Activated T-cell treated with anti-CD3 and anti-CD28 coated beads for 4 hours (primary cell): ENCODE data around the gene ZNF367.

Experiments
- DNase-seq: peaks from one replicate; pipeline ENCODE4 v3.0.0-alpha.2; 2020

ZNF367 gene

DNA sequence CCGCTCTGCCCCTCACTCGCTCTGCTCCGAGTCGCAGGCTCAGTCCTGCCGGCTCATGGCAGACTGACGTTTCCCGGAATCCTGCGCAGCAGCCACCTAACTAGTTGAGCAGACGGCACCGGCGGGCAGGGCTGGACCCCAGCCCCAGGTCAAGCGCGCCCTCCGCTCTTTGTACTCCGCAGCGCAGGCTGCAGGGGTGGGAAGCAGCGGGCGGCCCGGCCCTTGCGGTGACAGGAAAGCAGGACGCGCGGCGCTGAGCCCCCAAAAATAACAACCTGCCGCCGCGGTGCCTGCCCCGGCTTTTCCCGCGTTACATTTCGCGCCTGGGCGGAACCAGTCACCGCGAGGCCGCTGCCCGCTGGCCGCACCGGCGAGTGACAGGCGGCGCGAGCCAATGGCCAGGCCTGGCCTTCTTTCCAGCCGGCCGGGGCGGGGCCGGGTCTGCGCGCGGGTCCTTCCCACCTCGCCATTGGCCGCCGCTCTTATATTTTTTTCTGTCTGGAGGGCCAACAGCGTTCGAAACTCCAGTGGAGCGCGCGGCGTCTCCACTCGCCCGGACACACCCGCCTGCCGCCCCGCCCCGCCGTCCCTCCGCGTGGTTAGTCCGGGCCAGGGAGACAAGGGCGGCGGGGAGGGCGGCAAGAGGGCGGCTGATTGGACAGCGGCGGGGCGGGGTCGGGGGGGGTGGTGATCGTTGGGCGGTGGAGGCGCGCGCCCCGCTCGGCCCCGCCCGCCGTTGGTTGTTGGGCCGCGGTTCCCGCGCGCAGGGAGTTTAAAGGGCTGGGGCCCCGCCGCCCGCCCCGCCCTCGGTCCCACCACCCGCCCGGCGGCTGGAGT, at the start of gene ZNF367:
Gene ZNF367, minus strand, starts transcription at position 288 of the 837 bp plus-strand sequence. CDS start 338 bp downstream, outside the sequence.
- DNase-seq = peak; percentile 82

DNA sequence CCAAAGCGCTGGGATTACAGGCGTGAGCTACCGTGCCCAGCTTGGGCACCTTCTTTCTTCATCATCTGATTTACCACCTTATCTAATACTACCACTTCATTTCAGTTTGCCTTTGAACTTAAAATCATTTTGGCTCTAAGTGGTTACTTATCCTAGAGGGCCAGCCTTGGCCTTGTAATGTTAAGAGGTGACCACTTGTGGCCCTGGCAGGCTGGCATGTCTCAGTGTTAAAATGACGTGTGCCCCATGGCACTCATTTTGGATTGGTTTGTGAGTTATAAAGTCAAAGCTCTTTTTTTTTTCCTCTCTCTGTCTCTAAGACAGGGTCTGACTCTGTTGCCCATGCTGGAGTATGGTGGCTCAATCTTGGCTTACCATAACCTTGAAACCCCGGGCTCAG, 49.6 kb upstream of the ZNF367 start:
- DNase-seq = no peak

DNA sequence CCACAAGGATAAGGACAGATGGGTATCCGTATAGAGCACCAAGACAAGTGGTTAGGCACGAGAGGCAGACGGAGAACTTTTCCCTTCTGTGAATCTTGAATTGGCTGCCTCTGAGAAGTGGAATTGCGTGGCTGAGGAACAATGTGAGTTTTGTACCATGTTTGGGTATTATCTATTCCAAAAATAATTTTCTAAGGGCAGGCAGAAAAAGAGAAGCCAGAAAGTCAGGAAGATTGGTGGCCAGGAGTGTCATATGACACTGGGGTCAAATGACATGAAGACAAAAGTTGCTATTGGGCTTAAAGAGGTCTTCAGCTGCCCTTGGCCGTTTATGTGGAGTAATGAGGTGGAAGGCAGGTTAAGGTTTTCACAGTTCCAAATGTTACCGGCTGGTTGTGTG, 46.3 kb upstream of the ZNF367 start:
- no peak for DNase-seq

DNA sequence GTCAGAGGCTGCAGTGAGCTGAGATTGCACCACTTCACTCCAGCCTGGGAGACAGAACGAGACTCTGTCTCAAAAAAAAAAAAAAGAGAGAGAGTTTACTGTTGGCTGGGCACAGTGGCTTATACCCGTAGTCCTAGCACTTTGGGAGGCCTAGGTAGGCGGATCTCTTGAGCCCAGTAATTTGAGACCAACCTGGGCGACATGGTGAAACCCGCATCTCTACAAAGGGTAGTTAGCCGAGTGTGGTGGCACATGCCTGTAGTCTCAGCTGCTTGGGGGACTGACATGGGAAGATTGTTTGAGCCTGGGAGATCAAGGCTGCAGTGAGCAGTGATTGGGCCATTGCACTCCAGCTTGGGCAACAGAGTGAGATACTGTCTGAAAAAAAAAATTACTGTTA, 44.4 kb upstream of the ZNF367 start:
- no peak for DNase-seq

DNA sequence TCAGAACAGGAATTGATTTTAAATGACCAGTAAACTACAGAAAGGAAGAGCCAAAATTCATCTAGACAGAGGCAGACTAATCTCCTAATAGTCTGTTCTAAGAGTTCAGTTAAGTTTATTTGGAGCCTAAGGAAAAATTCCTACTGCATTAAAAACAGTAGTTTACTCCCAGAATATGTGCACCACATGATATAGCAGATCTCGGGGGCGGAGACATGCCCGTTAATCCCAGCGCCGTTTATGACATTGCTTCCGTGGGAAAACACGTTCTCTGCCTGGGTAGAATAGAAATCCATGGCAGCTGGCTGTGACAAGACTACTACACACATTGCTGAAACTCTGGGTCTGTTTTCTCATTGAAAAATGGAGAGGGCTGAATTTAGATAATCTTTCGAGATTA, 43.2 kb upstream of the ZNF367 start:
- no peak for DNase-seq

DNA sequence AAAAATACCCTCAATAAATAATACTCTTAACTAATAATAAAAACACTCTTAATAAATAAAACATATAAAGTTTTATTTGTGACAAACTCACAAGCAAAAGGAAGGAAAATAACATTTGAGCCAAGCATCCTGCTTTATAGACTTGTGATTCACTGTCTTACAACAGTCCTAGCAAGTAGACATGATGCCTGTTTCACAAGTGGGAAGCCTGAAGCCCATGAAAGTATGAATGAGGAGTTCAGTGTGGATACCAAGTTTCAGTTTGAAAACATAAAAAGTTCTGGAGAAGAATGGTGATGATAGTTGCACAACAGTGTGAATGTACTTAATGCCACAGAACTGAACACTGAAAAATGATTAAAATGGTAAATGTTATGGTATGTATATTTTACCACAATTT, 42.7 kb upstream of the ZNF367 start:
- no peak for DNase-seq

DNA sequence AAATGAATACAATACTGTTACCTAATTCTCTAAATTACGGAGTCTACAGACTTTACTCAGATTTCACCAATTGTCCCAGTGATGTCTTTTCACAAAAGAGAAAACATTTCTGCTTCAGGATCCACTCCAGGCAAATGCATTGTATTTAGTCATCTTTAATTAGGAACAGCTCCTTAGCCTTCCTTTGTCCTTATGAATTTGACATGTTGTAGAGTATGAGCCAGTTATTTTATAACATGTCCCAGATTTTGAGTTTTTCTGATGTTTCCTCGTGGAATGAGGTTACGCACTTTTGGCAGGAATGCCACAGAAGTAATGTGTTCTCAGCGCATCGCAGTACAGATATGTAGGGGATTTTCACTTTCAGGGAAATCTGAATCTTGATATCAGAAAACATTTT, 42.3 kb upstream of the ZNF367 start:
- no peak for DNase-seq

DNA sequence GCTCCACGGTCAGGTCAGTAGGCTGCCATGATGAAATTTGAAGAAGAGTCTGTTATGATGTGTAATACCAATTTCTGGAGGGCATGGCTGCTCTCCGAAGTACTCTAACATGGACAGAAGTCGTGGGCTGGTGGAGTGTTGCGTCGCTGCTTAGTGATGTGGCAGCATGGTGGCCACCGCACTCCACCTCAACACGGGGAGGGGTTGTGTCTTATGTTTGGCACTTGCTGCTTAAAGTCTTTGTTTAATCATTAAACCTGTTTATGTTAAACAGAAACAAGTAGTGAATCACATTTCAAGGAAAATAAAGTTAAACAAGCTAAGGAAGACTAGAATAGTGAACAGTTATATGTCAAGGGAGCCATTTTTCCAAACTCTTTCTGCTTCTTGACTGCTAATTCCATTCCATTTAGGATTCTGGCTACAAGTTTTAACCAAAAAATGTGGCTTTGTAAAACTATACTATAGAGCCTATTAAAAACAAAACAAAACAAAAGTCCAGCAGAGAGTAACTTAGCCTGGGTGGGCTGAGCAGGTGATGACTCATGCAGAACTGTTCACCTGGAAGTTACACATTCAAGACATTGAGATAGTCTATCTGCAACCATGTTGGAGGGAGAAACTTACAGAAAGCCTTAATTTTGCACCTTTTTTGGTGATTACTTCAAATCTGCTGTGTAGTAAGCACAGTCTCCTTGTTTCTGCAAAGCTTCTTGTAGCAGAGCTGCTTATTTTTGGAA, 41.3 kb upstream of the ZNF367 start:
- no peak for DNase-seq

DNA sequence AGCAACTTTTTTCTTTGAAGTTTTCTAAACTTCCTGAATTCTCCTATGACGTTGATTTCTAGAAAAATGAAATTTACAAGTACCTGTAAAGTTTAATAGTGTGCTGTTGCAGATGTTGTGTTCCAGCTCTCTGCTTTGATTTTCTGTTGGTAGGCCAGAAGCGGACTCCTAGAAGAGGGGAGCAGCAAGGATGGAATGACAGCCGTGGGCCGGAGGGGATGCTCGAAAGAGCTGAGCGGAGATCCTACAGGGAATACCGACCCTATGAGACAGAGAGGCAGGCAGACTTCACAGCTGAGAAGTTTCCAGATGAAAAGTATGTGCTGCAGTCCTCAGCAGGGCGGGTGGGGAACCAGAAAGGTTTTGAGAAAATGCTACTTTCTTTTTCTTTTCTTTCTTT, 40.1 kb upstream of the ZNF367 start:
- DNase-seq = no peak

DNA sequence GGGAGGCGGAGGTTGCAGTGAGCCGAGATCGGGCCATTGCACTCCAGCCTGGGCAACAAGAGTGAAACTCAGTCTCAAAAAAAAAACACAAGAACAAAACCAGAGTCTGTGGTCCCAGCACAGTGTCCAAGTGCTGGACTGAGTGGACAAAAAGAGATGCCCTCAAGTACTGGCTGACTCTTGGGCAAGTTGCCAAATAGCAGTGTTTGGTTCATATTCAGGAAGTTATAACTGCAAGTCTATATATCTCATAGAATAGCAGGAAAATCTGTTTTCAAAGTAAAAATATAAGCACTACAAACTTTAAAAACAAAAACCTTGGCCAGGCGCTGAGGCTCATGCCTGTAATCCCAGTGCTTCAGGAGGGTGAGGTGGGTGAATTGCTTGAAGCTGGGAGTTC, 39.1 kb upstream of the ZNF367 start:
- DNase-seq = no peak

DNA sequence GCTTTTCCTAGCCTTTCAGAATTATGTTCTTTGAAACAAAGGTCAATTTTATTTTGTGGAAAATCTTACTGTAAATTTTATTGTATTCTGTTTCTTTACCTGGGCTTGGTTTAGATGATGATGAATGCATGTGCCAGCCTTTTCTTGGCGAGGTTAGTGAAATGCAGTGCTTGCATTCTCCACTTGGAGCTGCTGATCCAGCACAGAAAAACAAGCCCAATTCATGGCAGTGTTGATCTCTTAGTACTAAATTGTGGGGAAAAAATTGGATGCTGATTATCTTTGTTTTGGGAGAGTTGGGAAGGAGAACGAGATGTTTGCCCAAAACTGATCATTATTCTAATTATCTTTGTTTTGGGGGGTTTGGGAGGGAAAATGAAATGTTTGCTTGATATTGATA, 35.5 kb upstream of the ZNF367 start:
- no peak for DNase-seq

DNA sequence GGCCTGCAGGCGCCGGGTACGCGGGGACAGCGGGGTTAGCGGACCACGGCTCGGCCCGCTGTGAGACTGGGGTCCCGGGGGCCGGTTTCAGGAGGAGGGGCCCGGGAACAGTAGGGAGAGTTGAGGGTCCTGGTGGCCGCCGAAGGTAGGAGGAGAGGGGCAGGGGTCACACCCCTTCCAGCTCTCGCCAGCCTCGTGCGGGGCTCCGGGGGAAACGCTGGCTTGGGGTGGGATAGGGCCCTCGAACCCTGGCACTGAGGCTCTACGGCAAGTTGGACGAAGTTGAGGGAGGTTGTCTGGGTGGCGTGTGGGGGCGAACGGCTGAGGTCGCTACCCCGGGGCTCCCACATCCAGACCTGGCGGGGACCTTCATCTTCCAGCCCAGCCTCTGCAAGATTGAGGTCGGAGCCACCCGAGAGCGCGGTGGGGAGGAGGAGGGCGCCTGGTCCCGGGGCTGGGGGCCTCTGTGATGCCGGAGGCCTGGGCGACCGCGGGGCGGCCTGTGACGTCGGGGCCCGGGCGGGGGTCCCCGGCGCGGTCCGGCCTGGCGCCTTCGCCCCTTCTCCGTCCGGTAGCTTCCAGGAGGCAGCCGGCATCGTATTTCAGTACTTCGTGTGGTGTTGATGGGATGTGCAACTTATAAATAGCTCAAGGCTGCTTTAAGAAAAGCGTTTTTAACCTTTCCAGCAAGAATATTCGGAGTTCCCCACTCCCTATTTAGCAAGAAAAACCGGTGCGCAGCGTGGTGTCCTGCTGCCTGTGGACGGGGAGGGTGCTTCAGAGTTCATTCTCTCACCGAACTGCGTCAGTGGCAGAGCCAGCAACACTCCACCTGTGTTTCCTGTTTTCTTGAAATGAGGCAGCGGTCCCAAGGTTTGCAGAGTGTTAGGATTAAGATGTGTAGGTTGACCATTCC, 32.7 kb upstream of the ZNF367 start:
- peak; percentile 7 for DNase-seq

DNA sequence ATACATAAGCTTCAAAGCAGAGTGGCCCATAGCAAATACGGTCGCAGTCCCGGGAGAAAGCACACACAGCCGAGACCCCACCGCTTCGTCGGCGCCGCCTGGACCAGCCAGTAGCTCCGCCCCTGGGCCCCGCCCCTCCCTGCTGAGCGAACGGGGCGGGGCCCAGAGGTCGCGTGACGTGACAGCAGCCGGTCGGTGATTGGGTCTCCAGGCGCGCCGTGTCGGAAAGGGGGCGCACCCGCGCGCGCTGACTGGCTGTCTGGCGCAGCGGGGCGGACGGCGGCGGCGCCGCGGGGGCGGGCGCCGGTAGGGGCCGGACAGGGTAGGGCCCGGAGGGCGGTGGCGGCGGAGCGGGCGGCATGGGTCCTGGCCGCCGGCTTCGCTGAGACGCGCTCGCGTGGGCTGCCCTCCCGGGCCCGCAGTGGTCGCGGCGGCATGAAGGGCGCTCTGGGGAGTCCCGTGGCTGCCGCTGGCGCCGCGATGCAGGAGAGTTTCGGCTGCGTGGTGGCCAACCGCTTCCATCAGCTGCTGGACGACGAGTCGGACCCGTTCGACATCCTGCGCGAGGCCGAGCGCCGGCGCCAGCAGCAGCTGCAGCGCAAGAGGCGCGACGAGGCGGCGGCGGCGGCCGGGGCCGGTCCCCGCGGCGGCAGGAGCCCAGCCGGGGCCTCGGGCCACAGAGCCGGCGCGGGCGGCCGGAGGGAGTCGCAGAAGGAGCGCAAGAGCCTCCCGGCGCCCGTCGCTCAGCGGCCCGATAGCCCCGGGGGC, 31.9 kb upstream of the ZNF367 start, which contains the start of gene HABP4:
Gene HABP4, plus strand, starts transcription at position 325 of the 768 bp plus-strand sequence. Its CDS starts 111 bp downstream, at position 436.
- DNase-seq = peak; percentile 95

DNA sequence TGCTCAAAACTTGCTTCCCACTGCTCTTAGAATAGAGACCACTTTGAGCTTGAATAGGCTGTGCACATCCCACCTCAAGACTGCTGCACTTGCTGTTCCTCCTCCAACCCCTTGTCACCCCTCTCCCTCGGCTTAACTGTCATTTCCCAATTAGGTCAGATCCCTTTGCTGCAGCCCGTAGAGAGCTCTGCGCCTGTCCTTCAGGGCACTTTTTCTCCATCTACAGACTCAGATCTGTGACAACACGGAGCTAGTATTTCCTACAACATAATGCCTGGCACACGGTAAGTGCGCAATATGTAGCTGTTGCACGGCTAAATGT, 31.3 kb upstream of the ZNF367 start:
- no peak for DNase-seq

DNA sequence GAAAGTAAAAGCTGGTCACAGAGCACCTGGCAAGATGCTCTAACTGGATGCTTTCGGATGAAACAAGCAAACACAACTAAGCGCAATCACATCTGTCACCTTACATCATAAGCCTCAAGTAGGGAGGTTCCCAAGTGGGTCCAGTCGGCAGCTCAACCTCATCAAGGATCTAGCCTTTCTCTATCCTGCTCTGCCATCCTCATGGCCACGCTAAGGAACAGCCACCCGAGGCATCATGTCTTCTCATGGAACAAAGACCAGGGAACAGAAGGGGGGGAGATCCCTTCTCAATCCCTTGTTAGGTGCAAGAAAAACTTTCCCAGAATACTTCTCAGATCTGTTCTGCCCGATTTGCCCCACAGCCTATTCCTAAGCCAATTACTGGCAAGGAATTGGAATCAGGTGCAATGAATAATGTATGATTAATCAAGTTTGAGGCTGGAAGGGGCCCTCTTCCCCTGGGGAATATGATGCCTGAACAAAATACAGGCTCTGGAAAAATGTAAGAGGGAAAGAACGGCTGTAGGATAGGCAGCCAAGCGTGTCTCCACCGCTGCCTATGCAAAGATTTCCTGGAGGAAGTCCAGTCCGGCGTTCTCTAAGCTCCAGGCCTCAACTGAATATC, 30.5 kb upstream of the ZNF367 start:
- no peak for DNase-seq

DNA sequence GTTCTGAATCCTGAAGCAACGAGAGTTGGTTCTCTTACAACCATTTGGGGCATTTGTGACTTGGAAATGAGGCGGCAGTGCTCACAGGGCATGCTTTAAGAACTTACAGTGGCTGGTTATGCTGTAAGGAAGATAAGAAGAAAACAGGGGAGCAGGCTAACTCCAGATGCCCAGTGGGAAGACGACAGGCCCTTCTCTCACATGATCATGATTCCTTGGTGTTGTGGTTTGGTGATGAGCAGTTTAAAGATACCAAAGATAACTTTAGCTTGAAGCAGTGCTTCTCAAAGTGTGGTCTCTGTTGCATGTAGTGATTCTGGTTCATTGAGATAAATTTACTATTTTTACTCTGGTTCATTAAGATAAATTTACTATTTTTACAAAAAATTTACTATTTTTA, 29.2 kb upstream of the ZNF367 start:
- DNase-seq = no peak

DNA sequence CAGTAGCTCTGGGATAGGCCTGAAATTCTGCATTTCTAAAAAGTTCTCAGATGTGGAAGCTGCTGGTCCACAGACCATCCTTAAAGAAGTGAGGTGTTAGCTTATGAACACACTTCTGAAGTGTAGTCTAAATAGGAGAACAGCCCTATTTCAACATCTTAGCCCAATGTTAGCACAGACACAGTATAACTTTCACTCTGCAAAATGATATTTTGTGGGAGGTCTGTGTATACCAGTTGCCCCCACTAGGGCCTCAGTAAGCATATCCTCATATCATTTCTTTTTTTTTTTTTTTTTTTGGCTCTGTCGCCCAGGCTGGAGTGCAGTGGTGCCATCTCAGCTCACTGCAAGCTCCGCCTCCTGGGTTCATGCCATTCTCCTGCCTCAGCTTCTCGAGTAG, 24.3 kb upstream of the ZNF367 start:
- DNase-seq = no peak

DNA sequence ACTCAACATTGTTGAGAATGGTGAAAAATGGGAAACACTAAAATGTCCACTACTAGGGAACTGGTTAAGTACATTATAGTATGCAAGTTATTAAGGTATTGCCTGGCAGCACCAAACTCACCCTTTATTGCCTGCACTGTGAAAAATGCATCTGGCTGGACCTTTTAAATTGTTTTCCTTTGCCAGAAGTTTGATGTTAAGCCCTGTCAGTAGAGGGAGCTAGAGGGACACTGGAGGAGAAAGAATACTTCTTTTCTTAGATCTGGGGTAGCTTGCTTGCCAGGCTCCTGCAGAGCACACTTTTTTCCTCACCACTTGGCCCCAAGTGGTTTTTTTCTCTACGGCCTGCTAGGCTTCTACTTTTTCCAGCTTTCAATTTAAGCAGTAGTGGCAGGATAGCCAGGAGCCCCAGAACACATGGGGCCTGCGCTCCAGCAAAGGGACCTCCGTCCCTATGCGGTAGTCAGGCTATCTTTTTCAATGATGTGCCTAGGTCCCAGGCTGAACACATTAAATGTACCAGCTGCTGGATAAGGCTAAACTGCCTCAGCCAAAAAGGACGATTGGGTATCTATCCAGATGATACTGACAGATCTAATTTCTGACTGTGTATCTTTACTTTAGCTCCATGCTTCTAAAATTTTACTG, 23.8 kb upstream of the ZNF367 start:
- no peak for DNase-seq

DNA sequence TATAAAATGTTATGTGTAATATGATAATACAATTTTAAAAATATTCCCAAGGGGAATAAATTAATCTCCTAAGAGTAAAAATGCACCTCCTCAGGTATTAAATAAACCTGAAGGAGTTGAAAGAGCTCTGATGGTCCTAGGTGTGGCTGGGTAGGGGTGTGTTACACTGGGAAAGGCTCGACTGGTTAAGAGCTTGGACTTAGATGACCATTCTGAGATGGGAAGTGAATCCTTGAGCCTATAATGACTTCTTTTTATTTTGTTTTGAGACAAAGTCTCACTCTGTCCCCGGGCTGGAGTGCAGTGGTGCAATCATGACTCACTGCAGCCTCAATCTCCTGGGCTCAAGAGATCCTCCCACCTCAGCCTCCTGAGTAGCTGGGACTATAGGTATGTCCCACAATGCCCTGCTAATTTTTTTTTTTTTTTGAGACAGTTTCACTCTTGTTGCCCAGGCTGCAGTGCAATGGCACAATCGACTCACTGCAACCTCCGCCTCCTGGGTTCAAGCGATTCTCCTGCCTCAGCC, 22.6 kb upstream of the ZNF367 start:
- DNase-seq = no peak

DNA sequence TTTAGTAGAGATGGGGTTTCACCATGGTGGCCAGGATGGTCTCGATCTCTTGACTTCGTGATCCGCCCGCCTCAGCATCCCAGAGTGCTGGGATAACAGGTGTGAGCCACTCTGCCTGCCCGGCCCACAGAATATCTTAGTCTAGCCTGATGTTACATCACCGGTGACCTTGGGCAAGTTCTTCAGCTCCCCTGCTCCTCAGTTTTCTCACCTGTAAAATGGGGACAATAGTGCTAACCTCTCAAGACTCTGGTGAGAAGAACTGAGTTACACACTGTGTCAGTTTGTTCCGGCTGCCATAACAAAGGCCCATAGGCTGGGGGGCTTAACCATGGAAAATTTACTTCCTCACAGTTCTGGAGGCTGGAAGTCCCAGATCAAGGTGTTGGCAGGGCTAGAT, 19.3 kb upstream of the ZNF367 start:
- no peak for DNase-seq

DNA sequence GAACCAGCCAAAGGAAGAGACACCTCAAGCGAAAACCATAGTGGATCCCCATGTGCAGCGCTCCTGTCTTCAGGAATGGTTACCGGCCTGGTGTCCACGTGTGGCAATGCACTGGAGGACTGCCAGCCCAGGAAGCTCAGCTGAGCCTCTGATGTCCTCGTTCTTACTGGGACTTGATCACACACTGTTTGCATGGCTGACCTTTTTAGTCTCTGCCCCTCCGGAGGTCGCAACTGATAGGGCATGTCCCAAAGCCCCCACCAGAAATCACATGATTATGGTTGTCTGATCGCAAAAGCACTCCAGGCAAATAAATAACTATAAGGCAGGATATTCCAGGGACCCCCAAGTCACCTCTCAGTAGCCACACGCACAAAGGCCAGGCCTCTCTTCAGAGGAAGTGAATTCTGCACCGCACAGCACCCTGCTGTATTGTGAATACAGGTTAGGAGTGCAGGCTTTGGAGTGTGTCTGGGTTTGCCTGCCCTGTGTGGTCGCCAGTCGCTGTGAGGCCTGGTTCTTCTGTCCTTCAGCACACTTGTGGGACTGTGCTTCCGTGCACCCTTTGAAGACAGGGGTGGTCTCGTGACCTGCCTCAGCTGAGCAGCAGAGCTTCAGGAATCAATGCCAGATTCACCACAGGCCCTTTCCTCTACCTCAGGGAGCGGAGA, 18.4 kb upstream of the ZNF367 start:
- no peak for DNase-seq
